HepG2 (cell line): ENCODE results near the gene KCNJ6.

Experiments
- CTCF ChIP-seq: sonication (generic); formaldehyde crosslinking; IDR thresholded peaks from 2 replicates; pipeline ENCODE4 v1.5.0; 2020; ENCODE audit warnings: mild to moderate bottlenecking, missing genetic modification reagents, moderate library complexity
- EP300 ChIP-seq, 3 experiments: sonication (generic) in 1 of 3; formaldehyde crosslinking in 1 of 3; IDR thresholded peaks; 2 replicates each; pipeline versions ENCODE4 v1.5.1 to v1.6.1; 2011 to 2020; ENCODE audit warnings: low read depth in 2 of 3, low read length in 2 of 3, borderline replicate concordance in 1 of 3, improper control_type of control experiment in 1 of 3, mild to moderate bottlenecking in 1 of 3, missing genetic modification reagents in 1 of 3, moderate library complexity in 1 of 3
- GTF2F1 ChIP-seq: fragments of 150-350 bp; IDR thresholded peaks from 2 replicates; pipeline ENCODE4 v1.6.1; 2014; ENCODE audit warnings: low read length
- HIVEP1 ChIP-seq: sonication (generic); formaldehyde crosslinking; IDR thresholded peaks from 2 replicates; pipeline ENCODE4 v1.4.0; 2020; ENCODE audit warnings: mild to moderate bottlenecking, missing genetic modification reagents
- KLF15 ChIP-seq: sonication (generic); formaldehyde crosslinking; IDR thresholded peaks from 2 replicates; pipeline ENCODE4 v1.8.1; 2023; ENCODE audit warnings: borderline replicate concordance, mild to moderate bottlenecking, inconsistent platforms, missing genetic modification reagents, mixed read lengths
- MED8 ChIP-seq: sonication (generic); formaldehyde crosslinking; IDR thresholded peaks from 2 replicates; pipeline ENCODE4 v1.8.1; 2023; ENCODE audit warnings: mild to moderate bottlenecking, missing genetic modification reagents; ENCODE audit not compliant: insufficient replicate concordance
- NCOR1 ChIP-seq: fragments of 200-600 bp; sonication (generic); IDR thresholded peaks from 2 replicates; pipeline ENCODE4 v1.7.0; 2017; ENCODE audit warnings: antibody characterized with exemption, low read length, borderline replicate concordance
- SNRNP70 ChIP-seq: fragments of 200-400 bp; formaldehyde crosslinking; IDR thresholded peaks from 2 replicates; pipeline ENCODE4 v1.6.1; 2017; ENCODE audit warnings: mild to moderate bottlenecking, low read depth, low read length, moderate library complexity
- TBL1XR1 ChIP-seq: fragments of 150-350 bp; IDR thresholded peaks from 2 replicates; pipeline ENCODE4 v1.6.1; 2014; ENCODE audit warnings: borderline replicate concordance, low read length; ENCODE audit not compliant: partially characterized antibody
- ZNF30 ChIP-seq: sonication (generic); formaldehyde crosslinking; IDR thresholded peaks from 2 replicates; pipeline ENCODE4 v1.5.0; 2020; ENCODE audit warnings: mild to moderate bottlenecking, missing genetic modification reagents
- TF ChIP-seq, protein P1 (sequence below): sonication (generic); formaldehyde crosslinking; IDR thresholded peaks from 2 replicates; pipeline ENCODE4 v1.4.0; 2020; ENCODE audit warnings: low read depth, mild to moderate bottlenecking, missing genetic modification reagents

- TF ChIP-seq SNRNP70 (no peak), NCOR1 (no peak), EP300 (IDR thresholded peaks at IDR 0.05; ENCODE audit: low read depth in 2 of 2, low read length in 2 of 2) (no peak), EP300 (CRISPR knock-in tag; IDR thresholded peaks at IDR 0.05; ENCODE audit: borderline replicate concordance) (no peak), MED8 (CRISPR knock-in tag) (no peak), ZNF30 (no peak), HIVEP1 (CRISPR knock-in tag) (no peak), KLF15 (CRISPR knock-in tag) (no peak), GTF2F1 (no peak), CTCF (no peak), TBL1XR1 (no peak)
- TF ChIP-seq, protein P1, sequence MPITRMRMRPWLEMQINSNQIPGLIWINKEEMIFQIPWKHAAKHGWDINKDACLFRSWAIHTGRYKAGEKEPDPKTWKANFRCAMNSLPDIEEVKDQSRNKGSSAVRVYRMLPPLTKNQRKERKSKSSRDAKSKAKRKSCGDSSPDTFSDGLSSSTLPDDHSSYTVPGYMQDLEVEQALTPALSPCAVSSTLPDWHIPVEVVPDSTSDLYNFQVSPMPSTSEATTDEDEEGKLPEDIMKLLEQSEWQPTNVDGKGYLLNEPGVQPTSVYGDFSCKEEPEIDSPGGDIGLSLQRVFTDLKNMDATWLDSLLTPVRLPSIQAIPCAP (CRISPR knock-in tag), result no peak
Measured at GRCh38 chr21:37695111-37695510, 221.1 kb downstream of the KCNJ6 start.
